K562 (cell line): ENCODE results near the gene STK26. TPM values are rescaled to one million over a fixed set of nuclear protein-coding genes. Genes with fewer than 3 reads are reported as not detected.

Experiments used
- ATAC-seq: fragments of 200-7000 bp; cut with Tn5 transposase; 3 replicates; pipeline ENCODE4 v1.9.1; 2020; ENCODE audit warnings: moderate library complexity
- BruUV-seq: library from RNA; stranded (reverse); fragments of 400-500 nt; replicated peaks from 2 replicates; lab custom pipeline; 2021; lab: Mats Ljungman, UMichigan
- CTCF ChIA-PET: fragments of 300-600 bp; formaldehyde crosslinking; extraction: SDS; loops from one replicate; lab custom pipeline; 2021; ENCODE audit warnings: low intra/inter-chr PET ratio; lab: Yijun Ruan, JAX
- POLR2A ChIA-PET: fragments of 300-600, 350-650 bp; sonication (Branson Sonifier 250); formaldehyde crosslinking; extraction: SDS; loops from one replicate; lab custom pipeline; 2021; ENCODE audit warnings: antibody characterized with exemption, inconsistent platforms; lab: Yijun Ruan, JAX
- DNase-seq, 4 experiments: peaks; one replicate each; pipeline versions ENCODE4 v3.0.0 to v3.0.0-alpha.2; 2011 to 2018; ENCODE audit warnings: low spot score in 3 of 4, mixed read lengths in 3 of 4; ENCODE audit errors: extremely low read depth in 1 of 4
- FAIRE-seq: peaks from 2 replicates; lab custom pipeline; 2011; peaks lifted over from hg19 to GRCh38; lab: Jason Lieb, UNC
- H2AFZ ChIP-seq: 2 replicates; pipeline ENCODE4 v1.6.0; 2011; ENCODE audit warnings: low read depth, low read length, control low read depth, inconsistent platforms
- H3K27ac ChIP-seq: fragments of 200-600 bp; 3 replicates; pipeline ENCODE4 v1.8.0; 2011; ENCODE audit warnings: low read depth, mild to moderate bottlenecking, control low read depth, inconsistent platforms, low read length, moderate library complexity, mixed read lengths; ENCODE audit errors: extremely low read depth
- H3K27me3 ChIP-seq, 2 experiments: fragments of 300-600 bp in 1 of 2; 2 replicates in 1 of 2; 3 replicates in 1 of 2; pipeline versions ENCODE4 v1.6.0 to v1.8.0; 2011; ENCODE audit warnings: inconsistent platforms in 2 of 2, low read length in 2 of 2, mild to moderate bottlenecking in 1 of 2, mixed read lengths in 1 of 2, moderate library complexity in 1 of 2; ENCODE audit not compliant: control insufficient read depth in 2 of 2, insufficient read depth in 2 of 2
- H3K36me3 ChIP-seq: fragments of 300-600 bp; 3 replicates; pipeline ENCODE4 v1.8.0; 2011; ENCODE audit warnings: mild to moderate bottlenecking, low read length, inconsistent platforms; ENCODE audit not compliant: control insufficient read depth, insufficient read depth
- H3K4me1 ChIP-seq, 2 experiments: fragments of 200-600 bp in 1 of 2; replicated peaks in 1 of 2; 2 replicates in 1 of 2; 3 replicates in 1 of 2; pipeline versions ENCODE4 v1.5.1 to v1.8.0; 2011; ENCODE audit warnings: inconsistent platforms in 2 of 2, low read length in 2 of 2, mild to moderate bottlenecking in 1 of 2, mixed read lengths in 1 of 2, moderate library complexity in 1 of 2; ENCODE audit not compliant: control insufficient read depth in 2 of 2, insufficient read depth in 2 of 2
- H3K4me2 ChIP-seq: 2 replicates; pipeline ENCODE4 v1.6.1; 2011; ENCODE audit warnings: low read length, control low read depth, inconsistent platforms, mixed read lengths; ENCODE audit not compliant: insufficient read depth
- H3K4me3 ChIP-seq: fragments of 200-600 bp; sonication (generic), shearing (Covaris generic); 2 replicates; pipeline ENCODE4 v1.5.1; 2016; ENCODE audit warnings: control low read depth, inconsistent platforms
- H3K79me2 ChIP-seq: fragments of 200-600 bp; 3 replicates; pipeline ENCODE4 v1.8.0; 2011; ENCODE audit warnings: low read length, inconsistent platforms; ENCODE audit not compliant: control insufficient read depth, insufficient read depth
- H3K9ac ChIP-seq, 2 experiments: 2 replicates each; pipeline versions ENCODE4 v1.6.0 to v1.6.1; 2011; ENCODE audit warnings: low read depth in 2 of 2, low read length in 2 of 2, control low read depth in 1 of 2, inconsistent platforms in 1 of 2, mild to moderate bottlenecking in 1 of 2, mixed read lengths in 1 of 2; ENCODE audit not compliant: insufficient read depth in 1 of 2
- H3K9me1 ChIP-seq: one replicate; pipeline ENCODE4 v1.6.0; 2011; ENCODE audit warnings: inconsistent platforms, mild to moderate bottlenecking, low read length, moderate library complexity; ENCODE audit not compliant: control insufficient read depth, insufficient read depth
- H3K9me3 ChIP-seq: replicated peaks from 2 replicates; pipeline ENCODE4 v1.5.1; 2011; ENCODE audit warnings: low read depth, low read length, inconsistent platforms; ENCODE audit not compliant: control insufficient read depth, insufficient read depth
- H4K20me1 ChIP-seq: replicated peaks from 2 replicates; pipeline ENCODE4 v1.6.1; 2011; ENCODE audit warnings: low read length, inconsistent platforms, mixed read lengths; ENCODE audit not compliant: control insufficient read depth, insufficient read depth
- ADNP ChIP-seq: fragments of 200-800 bp; sonication (Bioruptor generic); IDR thresholded peaks from 2 replicates; pipeline ENCODE4 v1.6.1; 2016; ENCODE audit warnings: missing genetic modification characterization, missing compliant biosample characterization
- CHCHD3 ChIP-seq: fragments of 250-450 bp; sonication (Bioruptor Pico); IDR thresholded peaks from 2 replicates; pipeline ENCODE4 v2.1.2; 2022; ENCODE audit warnings: mild to moderate bottlenecking
- CHD4 ChIP-seq: fragments of 200-600 bp; sonication (generic); IDR thresholded peaks from 3 replicates; pipeline ENCODE4 v1.6.1; 2012; ENCODE audit warnings: low read depth, mild to moderate bottlenecking, mixed read lengths, low read length, inconsistent platforms; ENCODE audit not compliant: insufficient read depth, insufficient replicate concordance, poor library complexity, severe bottlenecking
- KLF10 ChIP-seq: fragments of 250-450 bp; sonication (Bioruptor Pico); IDR thresholded peaks from 2 replicates; pipeline ENCODE4 v1.6.1; 2021; ENCODE audit warnings: matching md5 sums
- RB1 ChIP-seq: fragments of 450-650 bp; IDR thresholded peaks from 2 replicates; pipeline ENCODE4 v1.6.1; 2017; ENCODE audit warnings: low read depth, mild to moderate bottlenecking
- SNRNP70 ChIP-seq: fragments of 200-400 bp; formaldehyde crosslinking; optimal IDR thresholded peaks from 2 replicates; pipeline ENCODE3; 2017; ENCODE audit warnings: low read depth, low read length
- TCFL5 ChIP-seq: fragments of 250-450 bp; sonication (Bioruptor Pico); conservative IDR thresholded peaks from 2 replicates; pipeline ENCODE4 v1.6.1; 2021; ENCODE audit warnings: mild to moderate bottlenecking, moderate library complexity, matching md5 sums
- ZBTB5 ChIP-seq: fragments of 450-650 bp; IDR thresholded peaks from 2 replicates; pipeline ENCODE4 v1.6.1; 2017; ENCODE audit warnings: antibody characterized with exemption
- ZNF124 ChIP-seq: sonication (generic); formaldehyde crosslinking; IDR thresholded peaks from 2 replicates; pipeline ENCODE4 v1.8.1; 2022; ENCODE audit warnings: missing genetic modification reagents
- ZNF263 ChIP-seq: sonication (generic); formaldehyde crosslinking; IDR thresholded peaks from 2 replicates; pipeline ENCODE4 v1.8.0; 2022; ENCODE audit warnings: mild to moderate bottlenecking, missing genetic modification reagents, borderline replicate concordance
- ZNF282 ChIP-seq: sonication (generic); formaldehyde crosslinking; IDR thresholded peaks from 2 replicates; pipeline ENCODE4 v1.8.1; 2023; ENCODE audit warnings: missing genetic modification reagents
- ZNF717 ChIP-seq: fragments of 250-450 bp; sonication (Bioruptor Pico); IDR thresholded peaks from 2 replicates; pipeline ENCODE4 v1.5.0; 2021
- WGBS: fragments of 100-300 bp; shearing (Covaris generic); methylation state at CpG from one replicate; pipeline ENCODE4 v1.1.6; 2016; ENCODE audit warnings: low coverage, mixed read lengths; ENCODE audit not compliant: insufficient coverage; ENCODE audit errors: missing lambda C conversion rate; 5-methylcytosine and 5-hydroxymethylcytosine counted together
- in situ Hi-C: fragments of 300-500 bp; cut with MboI; formaldehyde crosslinking; loops from 4 replicates; pipeline ENCODE4 v1.15.0; 2018; ENCODE audit warnings: inconsistent platforms, mixed read lengths
- intact Hi-C: fragments of 100-400 bp; cut with micrococcal nuclease; formaldehyde crosslinking; loops from 2 replicates; pipeline ENCODE4 v1.14.2; 2022
- polyA plus RNA-seq, 8 experiments: library from polyadenylated mRNA; depleted of rRNA in 4 of 8; stranded (reverse) in 5 of 8; unstranded in 3 of 8; fragments of >200 nt; fragmentation: Nextera tagmentation in 2 of 8; fragmentation: Illumina TruSeq in 1 of 8; extraction: Ambion mirVana in 2 of 8; extraction: Trizol in 1 of 8; gene quantifications; 2 replicates each; pipeline versions ENCODE4 v1.2.1 to v1.2.3, GENCODE V29; 2011 to 2014; ENCODE audit warnings: inconsistent platforms in 1 of 8, missing spikeins in 1 of 8
- total RNA-seq, 7 experiments: library from RNA; depleted of rRNA in 6 of 7; stranded (reverse); fragments of >200 nt in 6 of 7; fragmentation: Illumina TruSeq in 2 of 7; extraction: Trizol in 2 of 7; gene quantifications; 2 replicates each; pipeline versions ENCODE4 v1.2.1 to v1.2.3, GENCODE V29; 2011 to 2021; ENCODE audit warnings: low replicate concordance in 1 of 7

Gene STK26
- total and polyA plus RNA-seq, 9 of the 15 experiments (the other 6 are each of a cell fraction or from before 2014, with no cell fraction given) = 28.1 to 72.9 (median 50.1) TPM

GRCh38 chrX:132033166-132033565, 10.1 kb downstream of the STK26 start (continued):
- TF ChIP-seq ZBTB5 (no peak), ADNP (tag) (no peak), CHCHD3 (CRISPR knock-in tag) (no peak), ZNF282 (CRISPR knock-in tag) (no peak), RB1 (no peak), KLF10 (CRISPR knock-in tag) (no peak), SNRNP70 (no peak), CHD4 (no peak), TCFL5 (CRISPR knock-in tag) (no peak), ZNF717 (no peak)

GRCh38 chrX:132034648-132035047, 11.5 kb downstream of the STK26 start:
- FAIRE-seq = no peak
- POLR2A ChIA-PET = interaction anchor here (2.0 kb wide), 1 partner anchor 10 kb away, joined by 4 read pairs; no protein-coding TSS in a partner anchor
- WGBS = 50% methylated on average over 2 of the region's 3 CpGs
- no peaks in the 10 kb centered on the region for H3K9me3 ChIP-seq
- intact Hi-C loops (no loop called here), in situ Hi-C loops (no loop called here)
- H3K27me3 ChIP-seq = no peaks in the 10 kb centered on the region
- peaks cover 5% of the 10 kb centered on the region; the same call in 1 of the 2 replicates for H4K20me1 ChIP-seq
- no TSS peak for BruUV-seq
- H3K79me2 ChIP-seq = peaks cover 97% of the 10 kb centered on the region
- no peak for TF ChIP-seq ZNF124
- peak; percentile 47; the same call in 1 of the 2 replicates for TF ChIP-seq ZNF263 (CRISPR knock-in tag)
- H2AFZ ChIP-seq = no peak overlapping the region
- H3K4me3 ChIP-seq = no peak overlapping the region
- no peak overlapping the region for H3K27ac ChIP-seq
- ATAC-seq = no peak
- H3K4me2 ChIP-seq = no peak overlapping the region
- no peak overlapping the region for H3K9ac ChIP-seq
- DNase-seq = no peak
- H3K36me3 ChIP-seq = peaks cover 18% of the 10 kb centered on the region
- no peaks in the 10 kb centered on the region for H3K9me1 ChIP-seq
- H3K4me1 ChIP-seq = peaks cover 8 to 20% of the 10 kb centered on the region in 2 experiments
- CTCF ChIA-PET = no interaction called here
